Measurements from ENCODE around the gene HMGCS1. TPM values are rescaled to one million over a fixed set of nuclear protein-coding genes. Genes with fewer than 3 reads are reported as not detected.
A peak's percentile ranks its signal among the peaks of the same experiment; 100 is the strongest.

Gene HMGCS1
- total RNA-seq, 1 donor from 2014 or later: 518 TPM

DNA sequence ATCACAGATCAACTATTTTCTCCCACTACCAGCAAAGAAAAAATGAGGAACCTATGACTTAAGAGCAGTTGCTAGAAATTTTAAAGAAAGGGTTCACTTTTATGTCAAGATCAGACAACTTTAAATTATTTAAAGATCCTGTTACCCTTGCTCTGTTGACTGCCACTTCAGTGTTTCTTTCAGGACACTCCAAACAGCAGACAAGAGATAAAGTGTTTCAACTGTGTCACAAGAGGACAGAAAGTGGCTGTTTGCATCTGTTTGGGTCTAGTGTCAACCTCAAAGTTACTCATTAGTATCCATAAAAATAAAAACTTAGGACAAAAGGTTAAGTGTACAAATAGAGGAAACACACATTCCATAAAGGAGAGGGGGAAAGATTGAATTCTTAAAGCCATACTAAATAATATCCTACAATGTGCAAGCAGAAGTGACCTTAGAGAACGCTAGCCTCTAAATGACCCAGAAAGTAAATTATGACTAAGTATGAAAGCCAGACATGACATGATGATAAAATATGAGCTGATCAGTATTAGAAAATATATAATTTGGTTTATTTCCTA, 24.9 kb downstream of the HMGCS1 start:
- TF ChIP-seq CTCF (conservative IDR thresholded peaks at IDR 0.05): no peak
- Mint-ChIP-seq H3K27me3 (ENCODE audit: low read depth) (peaks cover 2% of the 10 kb centered on the region), H3K36me3 (ENCODE audit: low read depth) (peaks cover 36% of the 10 kb centered on the region), H3K9me3 (no peaks in the 10 kb centered on the region), H3K4me3 (no peak overlapping the region), H3K4me1 (peaks cover 15% of the 10 kb centered on the region), H3K27ac (ENCODE audit: unreplicated experiment) (no peak overlapping the region)
- no peak for DNase-seq (ENCODE audit: low read depth, low spot score)

- H3K27me3 Mint-ChIP-seq (ENCODE audit: low read depth): peaks cover 2% of the 10 kb centered on the region
- peaks cover 15% of the 10 kb centered on the region for H3K4me1 Mint-ChIP-seq
- no peak overlapping the region for H3K27ac Mint-ChIP-seq (ENCODE audit: unreplicated experiment)
- H3K9me3 Mint-ChIP-seq: no peaks in the 10 kb centered on the region
- H3K4me3 Mint-ChIP-seq: no peak overlapping the region
- no peak for TF ChIP-seq CTCF (conservative IDR thresholded peaks at IDR 0.05)
- H3K36me3 Mint-ChIP-seq (ENCODE audit: low read depth): peaks cover 36% of the 10 kb centered on the region
- no peak for DNase-seq (ENCODE audit: low read depth, low spot score)
Measured at GRCh38 chr5:43287493-43287892, 25.7 kb downstream of the HMGCS1 start.

DNA sequence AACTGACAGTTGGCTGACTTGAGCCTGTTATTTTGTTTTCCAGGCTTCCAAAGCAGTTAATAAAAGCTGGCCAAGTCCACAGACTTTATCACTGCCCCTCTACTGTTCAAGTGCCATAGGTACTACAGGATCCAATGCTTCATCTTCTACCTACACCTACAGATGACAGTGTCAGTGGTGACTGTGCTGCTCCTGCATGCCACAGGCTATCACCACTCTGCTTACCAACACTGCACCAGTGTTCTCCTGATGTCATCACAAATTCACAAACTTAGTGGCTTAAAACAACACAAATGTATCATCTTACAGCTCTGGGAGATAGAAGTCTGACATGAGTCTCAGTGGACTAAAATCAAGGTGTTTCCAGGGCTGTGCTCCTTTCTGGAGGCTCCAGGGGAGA, 26.6 kb downstream of the HMGCS1 start:
- H3K4me3 Mint-ChIP-seq: peak overlapping the region; percentile 53
- peaks cover 13% of the 10 kb centered on the region for H3K4me1 Mint-ChIP-seq
- no peaks in the 10 kb centered on the region for H3K9me3 Mint-ChIP-seq
- no peak for DNase-seq (ENCODE audit: low read depth, low spot score)
- peaks cover 35% of the 10 kb centered on the region for H3K36me3 Mint-ChIP-seq (ENCODE audit: low read depth)
- TF ChIP-seq CTCF (conservative IDR thresholded peaks at IDR 0.05): no peak
- H3K27me3 Mint-ChIP-seq (ENCODE audit: low read depth): peaks cover 2% of the 10 kb centered on the region
- no peak overlapping the region for H3K27ac Mint-ChIP-seq (ENCODE audit: unreplicated experiment)

DNA sequence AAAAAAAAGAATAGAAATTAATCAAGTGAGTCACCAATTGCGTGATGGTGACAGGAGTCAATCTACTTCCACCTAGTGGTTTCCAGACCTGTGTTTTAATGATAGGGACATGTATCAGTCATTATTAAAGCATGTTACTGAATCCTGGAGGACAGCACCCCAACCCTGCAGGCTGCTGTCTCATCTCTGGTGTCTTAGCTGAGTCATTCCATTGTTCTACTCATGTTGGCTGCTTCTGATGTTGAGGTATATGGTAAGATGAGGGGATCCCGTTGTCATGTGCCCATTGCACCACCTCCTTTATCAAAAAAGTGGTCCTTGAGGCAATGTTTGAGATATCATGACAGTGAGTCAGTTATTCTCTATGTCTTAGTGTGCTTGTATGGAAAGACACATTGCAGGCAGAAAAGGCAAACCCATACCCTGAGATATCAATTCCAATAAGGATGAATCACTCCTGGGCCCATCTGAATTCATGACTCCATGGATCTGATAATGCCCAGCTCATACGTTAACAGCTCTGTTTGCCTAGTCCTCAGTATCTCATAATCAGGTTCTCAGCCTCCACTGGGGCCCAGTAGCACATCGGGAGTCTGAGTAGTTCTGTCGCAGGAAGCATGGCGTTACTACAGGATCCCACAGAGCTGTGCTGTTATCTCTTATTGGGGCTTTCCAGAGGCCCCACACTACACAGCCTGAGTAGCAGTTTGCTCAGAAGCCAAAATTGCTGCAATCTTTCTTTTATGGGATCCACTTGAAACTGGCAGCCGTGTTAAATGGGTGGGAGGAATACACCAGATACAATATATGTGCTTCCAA, 31.2 kb downstream of the HMGCS1 start:
- no peak for DNase-seq (ENCODE audit: low read depth, low spot score)
- peaks cover 14% of the 10 kb centered on the region for H3K36me3 Mint-ChIP-seq (ENCODE audit: low read depth)
- H3K27me3 Mint-ChIP-seq (ENCODE audit: low read depth): peaks cover 2% of the 10 kb centered on the region
- peaks cover 4% of the 10 kb centered on the region for H3K4me1 Mint-ChIP-seq
- no peak overlapping the region for H3K27ac Mint-ChIP-seq (ENCODE audit: unreplicated experiment)
- TF ChIP-seq CTCF (conservative IDR thresholded peaks at IDR 0.05): no peak
- peak overlapping the region; percentile 29 for H3K4me3 Mint-ChIP-seq
- no peaks in the 10 kb centered on the region for H3K9me3 Mint-ChIP-seq

DNA sequence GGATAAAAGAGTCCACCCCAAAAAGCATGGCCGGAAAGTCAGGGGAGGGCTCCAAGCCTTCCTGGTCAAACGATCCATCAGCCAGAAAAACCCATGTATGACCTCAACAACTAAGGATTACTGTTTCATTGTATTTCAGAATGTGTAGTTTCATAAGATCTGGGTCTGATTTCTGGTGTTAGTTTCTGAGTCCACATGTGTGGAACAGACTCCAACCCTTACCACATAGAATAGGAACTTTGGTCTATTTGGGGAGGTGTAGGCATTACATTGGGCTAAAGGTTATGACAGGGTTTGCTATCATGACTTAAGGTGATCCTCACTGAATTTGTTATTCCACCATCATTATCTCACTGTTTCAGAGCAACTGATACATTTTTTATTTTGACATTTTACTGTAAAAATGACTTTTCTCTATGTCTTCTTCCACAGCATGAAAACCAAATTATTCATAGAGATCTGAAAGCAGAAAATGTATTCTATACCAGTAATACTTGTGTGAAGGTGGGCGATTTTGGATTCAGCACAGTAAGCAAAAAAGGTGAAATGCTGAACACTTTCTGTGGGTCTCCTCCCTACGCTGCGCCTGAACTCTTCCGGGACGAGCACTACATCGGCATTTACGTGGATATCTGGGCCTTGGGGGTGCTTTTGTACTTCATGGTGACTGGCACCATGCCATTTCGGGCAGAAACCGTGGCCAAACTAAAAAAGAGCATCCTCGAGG, 33.5 kb downstream of the HMGCS1 start:
- H3K9me3 Mint-ChIP-seq: no peaks in the 10 kb centered on the region
- no peak for TF ChIP-seq CTCF (conservative IDR thresholded peaks at IDR 0.05)
- H3K4me3 Mint-ChIP-seq: no peak overlapping the region
- peaks cover 4% of the 10 kb centered on the region for H3K4me1 Mint-ChIP-seq
- peaks cover 4% of the 10 kb centered on the region for H3K27me3 Mint-ChIP-seq (ENCODE audit: low read depth)
- no peak overlapping the region for H3K27ac Mint-ChIP-seq (ENCODE audit: unreplicated experiment)
- H3K36me3 Mint-ChIP-seq (ENCODE audit: low read depth): peaks cover 5% of the 10 kb centered on the region
- DNase-seq (ENCODE audit: low read depth, low spot score): no peak
